Fibroblast of skin of abdomen (primary cell): Measurements from ENCODE around the gene NAALADL2.
"Not testable (repeated sequence)": the region's sequence is repeated elsewhere in the genome, so short reads cannot be mapped to it uniquely, and the experiment has no call there.

Experiments
- DNase-seq: peaks from one replicate; pipeline ENCODE4 v3.0.0-alpha.2; 2013

Gene NAALADL2

GRCh38 chr3:175502155-175502554, 643.0 kb downstream of the NAALADL2 start:
- DNase-seq = peak; percentile 40

- no peak for DNase-seq
Measured at GRCh38 chr3:175511219-175511785, 652.2 kb downstream of the NAALADL2 start.

- DNase-seq = no peak
Measured at GRCh38 chr3:175512700-175513099, 653.6 kb downstream of the NAALADL2 start.

- no peak for DNase-seq
Measured at GRCh38 chr3:175518459-175518858, 659.3 kb downstream of the NAALADL2 start.

- no peak for DNase-seq
Measured at GRCh38 chr3:175521406-175521805, 662.3 kb downstream of the NAALADL2 start.

GRCh38 chr3:175526191-175526590, 667.1 kb downstream of the NAALADL2 start:
- DNase-seq = no peak

- no peak for DNase-seq
Measured at GRCh38 chr3:175526609-175527280, 667.6 kb downstream of the NAALADL2 start.

GRCh38 chr3:175528693-175529092, 669.6 kb downstream of the NAALADL2 start:
- not testable (repeated sequence) for DNase-seq

- DNase-seq = no peak
Measured at GRCh38 chr3:175535351-175535750, 676.2 kb downstream of the NAALADL2 start.

GRCh38 chr3:175546115-175546514, 687.0 kb downstream of the NAALADL2 start:
- DNase-seq = no peak

GRCh38 chr3:175552929-175553328, 693.8 kb downstream of the NAALADL2 start:
- no peak for DNase-seq

GRCh38 chr3:175554801-175555200, 695.7 kb downstream of the NAALADL2 start:
- no peak for DNase-seq

- no peak for DNase-seq
Measured at GRCh38 chr3:175558261-175558660, 699.1 kb downstream of the NAALADL2 start.

GRCh38 chr3:175564363-175564762, 705.2 kb downstream of the NAALADL2 start:
- DNase-seq = peak; percentile 9

GRCh38 chr3:175571096-175571495, 712.0 kb downstream of the NAALADL2 start:
- DNase-seq = no peak

- no peak for DNase-seq
Measured at GRCh38 chr3:175573226-175573625, 714.1 kb downstream of the NAALADL2 start.

GRCh38 chr3:175580318-175580717, 721.2 kb downstream of the NAALADL2 start:
- DNase-seq = no peak

GRCh38 chr3:175585898-175586297, 726.8 kb downstream of the NAALADL2 start:
- DNase-seq = peak; percentile 32

- no peak for DNase-seq
Measured at GRCh38 chr3:175590745-175591144, 731.6 kb downstream of the NAALADL2 start.

- DNase-seq = no peak
Measured at GRCh38 chr3:175591375-175591774, 732.2 kb downstream of the NAALADL2 start.

- DNase-seq = no peak
Measured at GRCh38 chr3:175593331-175593730, 734.2 kb downstream of the NAALADL2 start.

GRCh38 chr3:175598740-175599139, 739.6 kb downstream of the NAALADL2 start:
- DNase-seq = no peak

GRCh38 chr3:175601521-175601920, 742.4 kb downstream of the NAALADL2 start:
- no peak for DNase-seq

- DNase-seq = no peak
Measured at GRCh38 chr3:175605851-175606250, 746.7 kb downstream of the NAALADL2 start.
